GM18867 (cell line): Measurements from ENCODE around the gene USP12.
"Not testable (repeated sequence)": the region's sequence is repeated elsewhere in the genome, so short reads cannot be mapped to it uniquely, and the experiment has no call there.

Source experiments
- ATAC-seq: cut with Tn5 transposase; IDR thresholded peaks from one replicate; pipeline ENCODE4 v1.9.1; 2021; ENCODE audit warnings: mild to moderate bottlenecking, moderate library complexity; ENCODE audit not compliant: unreplicated experiment

USP12 gene

GRCh38 chr13:27125357-27126282 is 46.0 kb downstream of the USP12 start:
- no peak for ATAC-seq

GRCh38 chr13:27124571-27124970 is 47.0 kb downstream of the USP12 start:
- ATAC-seq, result no peak

- not testable (repeated sequence) for ATAC-seq
Measured at GRCh38 chr13:27123445-27123844, 48.2 kb downstream of the USP12 start.

- no peak for ATAC-seq
Measured at GRCh38 chr13:27122036-27122435, 49.6 kb downstream of the USP12 start.

- ATAC-seq, result no peak
Measured at GRCh38 chr13:27120811-27121210, 50.8 kb downstream of the USP12 start.

GRCh38 chr13:27120011-27120410 is 51.6 kb downstream of the USP12 start:
- ATAC-seq, result no peak

GRCh38 chr13:27118428-27119054 is 53.1 kb downstream of the USP12 start:
- no peak for ATAC-seq

- no peak for ATAC-seq
Measured at GRCh38 chr13:27117952-27118351, 53.7 kb downstream of the USP12 start.

- ATAC-seq, result no peak
Measured at GRCh38 chr13:27117158-27117557, 54.5 kb downstream of the USP12 start.

- peak; percentile 42 for ATAC-seq
Measured at GRCh38 chr13:27113436-27113835, 58.2 kb downstream of the USP12 start.

GRCh38 chr13:27112006-27112405 is 59.6 kb downstream of the USP12 start:
- ATAC-seq, result peak; percentile 55

GRCh38 chr13:27110056-27110746 is 61.4 kb downstream of the USP12 start:
- ATAC-seq, result no peak

GRCh38 chr13:27106144-27106543 is 65.5 kb downstream of the USP12 start:
- ATAC-seq, result no peak

- no peak for ATAC-seq
Measured at GRCh38 chr13:27104606-27105005, 67.0 kb downstream of the USP12 start.

GRCh38 chr13:27101847-27102246 is 69.8 kb downstream of the USP12 start:
- no peak for ATAC-seq

GRCh38 chr13:27101289-27101688 is 70.3 kb downstream of the USP12 start:
- ATAC-seq, result no peak

GRCh38 chr13:27097691-27098090 is 73.9 kb downstream of the USP12 start:
- no peak for ATAC-seq

GRCh38 chr13:27091451-27091850 is 80.2 kb downstream of the USP12 start:
- ATAC-seq, result no peak

- ATAC-seq, result no peak
Measured at GRCh38 chr13:27088619-27089018, 83.0 kb downstream of the USP12 start.

- no peak for ATAC-seq
Measured at GRCh38 chr13:27086599-27087265, 84.9 kb downstream of the USP12 start.

- ATAC-seq, result no peak
Measured at GRCh38 chr13:27083183-27083582, 88.4 kb downstream of the USP12 start.
